Activated T-cell treated with anti-CD3 and anti-CD28 coated beads, Interleukin-2, amount 50 U/mL, for 1 hour (primary cell): Measurements from ENCODE around the gene CLSTN1.
"Not testable (repeated sequence)": the region's sequence is repeated elsewhere in the genome, so short reads cannot be mapped to it uniquely, and the experiment has no call there.

Source experiments
- DNase-seq: peaks from one replicate; pipeline ENCODE4 v3.0.0-alpha.2; 2020

CLSTN1 gene

DNA sequence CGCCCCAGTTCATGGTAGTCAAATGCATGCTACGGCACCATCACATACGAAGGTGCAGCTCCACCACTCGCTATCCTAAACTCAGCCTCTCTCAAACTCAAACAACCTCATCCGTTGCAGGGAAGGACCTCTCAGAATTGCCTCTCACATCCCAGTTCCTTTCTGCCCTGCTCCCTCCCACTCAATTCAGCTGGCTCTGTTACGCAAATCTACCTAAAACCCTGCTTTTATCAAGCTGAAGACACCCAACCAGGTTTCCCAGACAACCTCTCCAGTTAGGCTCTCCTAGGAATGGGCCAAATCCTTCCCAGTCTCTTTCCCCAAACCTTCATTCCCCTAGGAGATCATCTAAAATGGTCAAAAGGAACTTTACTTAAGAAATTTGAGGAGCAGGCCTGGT is 62.9 kb downstream of the CLSTN1 start:
- DNase-seq, result no peak

DNA sequence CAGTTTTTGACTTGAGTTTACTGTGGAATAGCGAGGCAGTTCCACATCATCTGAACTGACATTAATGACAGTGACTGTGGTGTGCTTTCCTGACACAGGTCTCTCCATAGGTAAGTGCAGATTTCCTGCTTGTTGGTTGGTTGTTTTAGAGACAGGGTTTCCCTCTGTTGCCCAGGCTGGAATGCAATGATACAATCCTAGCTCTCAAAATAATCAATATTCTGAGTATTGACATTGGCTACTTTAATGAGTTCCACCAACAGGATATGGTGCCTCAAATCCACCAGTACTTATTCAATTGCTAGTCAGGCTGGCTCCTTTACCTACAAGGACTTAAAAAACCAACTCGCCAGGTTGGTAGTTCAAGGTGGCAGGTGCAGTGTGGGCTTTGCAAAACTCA is 63.8 kb downstream of the CLSTN1 start:
- DNase-seq, result no peak

DNA sequence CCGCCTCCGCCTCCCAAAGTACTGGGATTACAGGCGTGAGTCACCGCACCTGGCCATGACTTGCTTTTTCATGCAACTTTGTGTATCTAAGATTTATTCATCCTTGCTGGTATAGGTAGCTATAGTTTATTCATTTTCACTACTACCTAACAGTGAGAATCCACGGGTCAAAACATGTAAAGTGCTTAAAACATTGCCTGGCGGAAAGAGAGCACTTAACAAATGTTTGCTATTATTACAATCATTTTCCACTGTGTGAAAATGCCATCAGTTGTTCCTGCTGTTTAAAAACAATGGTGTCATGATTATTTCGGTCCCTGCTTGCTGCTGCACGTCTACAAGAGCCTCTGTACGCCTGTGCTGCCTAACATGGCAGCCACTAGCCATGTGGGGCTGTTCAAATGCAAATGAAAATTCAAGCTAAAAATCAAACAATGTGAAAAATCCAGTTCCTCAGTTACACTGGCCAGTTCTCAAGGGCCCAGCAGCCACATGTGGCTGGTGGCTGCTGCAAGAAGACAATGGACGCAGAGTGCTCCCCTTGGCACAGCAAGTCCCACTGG is 65.1 kb downstream of the CLSTN1 start:
- no peak for DNase-seq

DNA sequence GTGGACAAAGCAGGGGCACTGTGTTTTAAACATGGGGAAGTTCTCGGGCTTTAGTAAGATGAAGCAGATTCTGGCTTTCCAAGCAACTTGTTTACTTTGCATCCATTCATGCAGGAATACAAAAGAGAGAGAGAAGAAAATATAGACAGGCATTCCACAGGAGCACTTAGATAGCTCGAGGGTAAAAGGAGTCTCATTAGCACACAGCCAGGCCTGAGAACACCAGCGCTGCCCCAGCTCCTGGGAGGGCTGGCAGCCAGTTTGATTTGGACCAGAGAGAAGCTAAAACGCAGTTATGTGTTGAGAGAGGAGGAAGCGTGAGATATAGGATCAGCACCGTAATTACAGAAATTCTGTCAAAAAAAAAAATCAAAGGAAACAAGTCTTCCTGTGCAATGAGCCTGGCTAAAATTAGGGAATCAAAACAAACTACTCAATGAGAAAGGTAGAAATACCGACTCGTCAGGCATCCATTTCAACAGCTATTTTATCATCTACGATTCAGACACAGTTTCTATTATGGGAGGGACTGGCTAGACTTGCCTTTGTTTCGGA is 68.2 kb downstream of the CLSTN1 start:
- DNase-seq, result no peak

DNA sequence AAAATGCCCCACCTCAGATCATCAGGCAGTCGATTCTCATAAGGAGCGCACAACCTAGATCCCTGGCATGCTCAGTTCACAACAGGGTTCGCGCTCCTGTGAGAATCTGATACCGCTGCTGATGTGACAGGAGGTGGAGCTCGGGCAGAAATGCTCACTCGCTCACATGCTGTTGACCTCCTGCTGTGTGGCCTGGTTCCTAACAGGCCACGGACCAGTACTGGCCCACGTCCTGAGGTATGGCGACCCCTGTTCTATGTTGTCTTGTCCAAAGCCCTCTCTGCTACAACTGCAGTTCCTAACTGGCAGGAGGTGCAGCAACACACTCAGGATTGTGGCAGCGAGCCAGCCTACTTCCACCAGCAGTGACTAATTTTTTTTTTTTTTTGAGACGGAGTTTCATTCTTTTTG is 70.6 kb downstream of the CLSTN1 start:
- DNase-seq, result no peak

DNA sequence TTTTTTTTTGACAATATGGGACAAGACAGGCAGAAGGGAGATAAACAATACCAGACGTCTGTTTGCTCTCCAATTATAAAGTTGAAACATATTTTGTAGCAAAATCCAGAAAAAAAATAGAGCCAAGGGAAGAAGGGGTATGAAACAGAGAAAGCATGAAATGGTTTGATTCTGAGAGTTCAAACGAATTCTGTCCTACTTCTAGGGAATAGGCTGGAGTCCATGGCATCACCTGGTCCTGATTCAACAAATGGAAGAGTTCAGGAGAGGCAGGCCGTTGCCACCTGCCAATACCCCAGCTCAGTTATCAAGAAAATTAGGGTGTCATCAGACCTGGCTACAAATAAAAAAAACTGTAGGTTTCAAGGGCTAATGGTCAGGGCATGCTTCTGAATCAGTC is 71.8 kb downstream of the CLSTN1 start:
- DNase-seq, result no peak

DNA sequence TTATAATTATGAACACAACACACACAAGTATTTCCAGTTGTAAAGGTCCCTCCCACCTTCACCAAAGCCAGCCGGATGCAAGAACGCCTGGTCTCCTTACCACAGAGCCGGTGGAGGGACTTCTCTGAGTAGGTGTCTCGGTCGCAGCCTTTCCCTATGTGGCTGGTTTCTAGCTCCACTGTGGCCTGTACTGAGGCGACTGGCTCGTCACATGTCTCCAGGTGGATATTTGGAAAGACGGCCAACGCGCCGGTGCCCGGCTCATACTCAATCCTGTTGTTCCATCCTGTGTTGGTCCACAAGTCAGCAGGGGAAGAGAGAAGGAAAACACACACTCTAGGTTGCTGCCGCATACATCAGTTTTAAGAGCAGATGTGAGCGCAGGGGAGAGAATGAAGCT is 74.4 kb downstream of the CLSTN1 start:
- DNase-seq, result no peak

DNA sequence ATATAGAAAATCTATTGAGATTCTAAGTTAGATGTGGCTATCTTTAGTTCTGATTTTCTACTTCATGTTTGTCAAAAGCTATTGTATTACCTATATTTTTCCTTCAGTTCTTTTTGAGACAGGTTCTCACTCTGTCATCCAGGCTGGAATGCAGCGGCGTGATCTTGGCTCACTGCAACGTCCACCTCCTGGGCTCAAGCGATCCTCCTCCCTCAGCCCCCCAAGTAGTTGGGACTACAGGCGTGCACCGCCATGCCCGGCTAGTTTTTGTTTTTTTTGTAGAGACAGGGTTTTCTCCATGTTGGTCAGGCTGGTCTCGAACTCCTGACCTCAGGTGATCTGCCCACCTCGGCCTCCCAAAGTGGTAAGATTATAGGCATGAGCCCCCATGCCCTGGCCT is 75.4 kb downstream of the CLSTN1 start:
- DNase-seq, result not testable (repeated sequence)

DNA sequence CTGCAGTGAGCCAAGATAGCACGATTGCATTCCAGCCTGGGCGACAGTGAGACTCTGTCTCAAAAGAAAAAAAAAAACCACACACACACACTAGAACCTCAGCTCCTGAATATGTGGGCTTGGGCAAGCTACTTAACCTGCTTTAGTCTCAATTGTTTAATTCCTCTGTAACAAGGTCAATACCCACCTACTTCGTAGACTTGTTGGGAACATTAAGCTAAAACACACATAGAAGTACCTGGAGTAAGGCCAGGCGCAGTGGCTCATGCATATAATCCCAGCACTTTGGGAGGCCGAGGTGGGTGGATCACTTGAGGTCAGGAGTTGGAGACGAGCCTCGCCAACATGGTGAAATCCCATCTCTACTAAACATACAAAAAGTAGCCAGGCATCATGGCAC is 77.1 kb downstream of the CLSTN1 start:
- no peak for DNase-seq

DNA sequence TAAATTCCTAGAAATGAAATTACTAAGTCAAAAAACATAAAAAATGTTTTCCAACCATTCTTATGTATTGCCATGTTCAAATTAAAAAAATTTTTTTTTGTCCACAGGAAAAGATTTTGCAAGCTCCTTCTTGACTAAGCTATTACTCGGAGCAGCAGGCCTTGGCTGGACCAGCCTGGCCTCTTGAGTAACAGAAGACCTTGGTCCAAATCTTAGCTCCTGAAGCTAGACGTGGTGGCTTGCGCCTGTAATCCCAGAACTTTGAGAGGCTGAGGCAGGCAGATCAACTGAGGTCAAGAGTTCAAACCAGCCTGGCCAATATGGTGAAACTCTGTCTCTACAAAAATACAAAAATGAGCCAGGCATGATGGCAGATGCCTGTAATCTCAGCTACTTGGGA is 77.6 kb downstream of the CLSTN1 start:
- no peak for DNase-seq

DNA sequence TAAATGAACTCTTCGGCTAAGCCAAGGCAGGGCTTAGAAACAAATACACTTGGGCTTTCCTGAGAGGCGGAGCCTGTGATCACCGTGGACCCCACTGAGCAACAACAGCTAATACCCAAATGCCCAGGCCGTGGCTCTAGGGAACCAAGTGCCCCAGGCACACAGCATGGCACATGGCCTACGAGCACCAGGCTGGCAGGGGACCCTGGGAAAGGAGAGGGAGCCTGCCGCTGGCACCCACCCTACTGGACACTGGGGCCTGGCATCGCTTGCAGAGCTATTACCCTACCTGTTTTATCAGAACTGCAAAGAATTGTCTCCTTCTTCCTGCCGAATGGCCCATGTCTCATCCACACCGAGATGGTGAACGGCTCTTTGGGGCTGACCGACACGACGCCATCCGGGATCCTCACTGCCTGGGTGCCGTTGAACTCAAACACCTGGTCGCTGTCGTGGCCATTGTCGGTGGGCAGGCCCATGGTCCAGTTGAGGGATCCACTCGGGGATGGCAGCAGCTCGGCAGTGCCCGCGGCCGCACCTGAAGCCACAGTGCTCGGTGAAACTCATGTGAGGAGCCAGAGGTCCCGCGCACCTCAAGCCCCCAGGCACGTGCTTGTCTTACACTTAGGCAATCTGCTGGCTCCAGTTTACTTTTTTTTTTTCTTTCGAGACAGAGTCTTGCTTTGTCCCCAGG is 79.5 kb downstream of the CLSTN1 start:
- DNase-seq, result no peak

DNA sequence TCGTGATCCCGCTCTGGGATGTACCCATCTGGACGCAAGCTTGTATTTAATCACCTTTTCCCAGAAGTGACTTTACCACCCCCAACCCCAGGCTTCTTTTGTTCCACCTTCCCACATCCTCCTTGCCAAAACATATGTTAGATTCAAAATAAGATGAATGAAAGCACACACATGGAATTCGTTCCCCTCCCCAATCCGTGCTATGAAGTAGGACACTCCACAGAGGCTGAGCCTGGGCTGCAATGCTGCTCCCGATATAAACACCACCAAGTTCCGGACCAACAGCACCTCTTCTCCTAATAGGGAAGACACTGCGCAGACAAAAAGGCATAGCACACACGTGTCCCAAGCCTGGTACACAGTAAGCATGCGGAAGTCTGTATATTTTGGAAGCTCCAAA is 86.1 kb downstream of the CLSTN1 start:
- no peak for DNase-seq

DNA sequence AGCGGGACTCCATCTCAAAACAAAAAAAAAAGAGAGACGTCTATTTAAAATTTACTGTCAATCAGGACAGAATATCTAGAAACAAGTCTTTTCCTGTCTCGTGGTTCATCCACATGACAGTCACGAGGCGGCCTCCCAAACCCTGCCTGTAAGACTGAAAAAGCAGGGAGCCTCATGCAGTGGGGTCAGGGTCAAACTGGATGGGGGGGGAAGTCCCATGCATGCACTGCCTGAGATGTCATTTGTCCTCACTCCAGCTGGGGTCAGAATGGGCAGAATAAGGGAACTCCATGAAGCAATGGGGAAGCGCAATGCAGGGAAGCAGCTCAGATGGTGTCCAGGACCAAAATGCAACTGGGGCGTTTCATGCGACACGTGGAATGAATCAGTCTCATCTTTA is 86.7 kb downstream of the CLSTN1 start:
- no peak for DNase-seq

DNA sequence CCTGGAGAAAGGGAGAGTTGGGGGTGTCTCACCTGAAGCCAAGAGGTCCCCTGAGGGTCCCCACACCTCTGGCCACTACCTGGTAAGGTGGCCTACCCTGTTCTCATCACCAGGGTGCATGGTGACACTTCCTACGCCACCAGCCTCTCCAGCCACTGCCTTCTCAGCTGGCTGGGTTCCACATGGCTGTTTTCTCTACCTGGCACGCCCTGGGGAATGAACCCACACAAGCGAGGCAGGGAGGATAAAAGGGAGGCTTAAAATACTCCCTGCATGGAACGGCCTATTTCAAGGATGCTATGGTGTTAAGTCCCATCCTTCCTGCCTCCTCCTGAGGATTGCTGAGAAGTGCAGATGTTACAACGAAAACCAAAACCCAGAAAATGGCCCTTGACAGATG is 87.5 kb downstream of the CLSTN1 start:
- DNase-seq, result no peak

DNA sequence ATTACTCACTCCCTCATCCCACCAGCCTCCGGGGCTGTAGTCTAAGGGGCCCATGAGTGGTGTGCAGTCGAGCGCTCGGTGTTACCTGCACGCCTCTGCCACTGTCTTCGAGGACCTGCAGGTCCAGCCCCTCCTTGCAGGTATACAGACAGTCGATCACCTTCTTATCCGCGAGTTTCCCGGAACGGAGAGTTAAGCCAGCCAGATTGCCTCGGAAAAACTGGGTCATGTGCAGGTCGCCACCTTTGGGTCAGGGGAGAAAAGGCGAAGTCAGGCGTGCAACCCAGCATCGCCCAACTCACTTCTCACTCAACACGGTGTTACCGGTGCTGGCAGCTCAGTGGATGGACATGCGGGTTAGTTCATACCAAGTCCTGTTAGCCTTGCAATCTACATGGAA is 88.0 kb downstream of the CLSTN1 start:
- DNase-seq, result no peak

DNA sequence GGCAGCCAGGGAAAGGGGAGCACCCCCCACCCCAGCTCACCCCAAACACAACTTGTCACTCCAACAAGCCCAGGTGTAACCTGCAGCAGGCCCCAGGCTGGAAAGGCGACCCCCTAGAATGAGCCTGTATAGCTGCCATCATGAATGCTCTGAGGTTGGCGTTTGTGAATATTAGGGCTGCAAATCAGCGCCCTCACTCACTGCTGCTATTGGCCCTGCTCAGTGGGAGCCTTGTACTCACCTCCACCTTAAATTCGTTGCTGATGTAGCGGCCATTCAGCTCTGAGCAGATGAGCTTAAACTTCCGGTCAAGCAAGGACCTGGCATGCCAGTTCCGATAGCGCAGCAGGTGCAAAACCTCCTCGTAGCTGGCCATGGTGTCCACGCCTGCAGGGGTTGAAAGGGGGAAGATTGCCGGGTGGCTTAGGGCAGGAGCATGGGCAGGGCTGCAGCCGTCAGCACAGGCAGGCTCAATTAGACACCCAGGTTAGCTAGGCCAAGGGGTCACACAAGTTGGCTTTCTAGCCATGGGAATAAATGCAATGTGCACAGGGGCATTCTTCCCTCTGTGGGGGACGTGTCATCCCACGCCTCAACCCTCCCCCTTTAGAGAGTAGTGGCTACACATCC is 90.5 kb downstream of the CLSTN1 start:
- DNase-seq, result no peak

DNA sequence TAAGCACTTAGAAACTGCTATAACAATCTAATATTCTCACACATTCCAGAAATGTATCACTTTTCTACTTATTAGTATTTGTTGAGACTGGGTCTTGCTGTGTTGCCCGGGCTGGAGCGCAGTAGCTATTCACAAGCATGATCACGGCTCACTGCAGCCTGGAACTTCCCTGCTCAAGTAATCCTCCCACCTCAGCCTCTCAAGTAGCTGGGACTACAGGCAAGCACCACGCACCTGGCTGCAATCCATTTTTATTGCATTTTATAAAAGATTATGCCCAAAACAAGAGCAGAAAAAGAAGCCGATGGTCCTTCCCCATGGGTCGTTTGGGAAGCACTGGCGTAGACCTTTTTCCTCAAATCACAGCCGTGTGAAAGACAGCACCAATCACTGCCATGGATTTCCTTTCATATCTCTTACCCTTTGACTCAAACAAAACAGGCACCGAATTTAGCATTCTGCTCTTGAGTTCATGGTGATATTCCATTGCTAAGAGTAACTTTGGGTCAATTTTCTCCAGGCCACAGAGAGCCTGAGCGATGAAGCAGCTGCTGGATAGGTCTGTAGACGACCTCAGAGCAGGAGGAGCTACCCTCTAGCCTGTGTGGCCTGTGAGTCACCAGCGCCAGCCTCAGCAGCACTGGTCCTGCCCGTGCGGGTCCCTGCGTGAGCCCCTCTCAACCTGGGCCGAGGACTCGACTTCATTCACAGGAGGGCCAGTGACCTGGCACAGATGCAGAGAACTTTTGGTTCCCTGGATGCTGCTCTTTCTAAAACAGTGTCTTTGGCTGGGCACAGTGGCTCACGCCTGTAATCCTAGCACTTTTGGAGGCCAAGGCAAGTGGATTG is 91.4 kb downstream of the CLSTN1 start:
- DNase-seq, result no peak

DNA sequence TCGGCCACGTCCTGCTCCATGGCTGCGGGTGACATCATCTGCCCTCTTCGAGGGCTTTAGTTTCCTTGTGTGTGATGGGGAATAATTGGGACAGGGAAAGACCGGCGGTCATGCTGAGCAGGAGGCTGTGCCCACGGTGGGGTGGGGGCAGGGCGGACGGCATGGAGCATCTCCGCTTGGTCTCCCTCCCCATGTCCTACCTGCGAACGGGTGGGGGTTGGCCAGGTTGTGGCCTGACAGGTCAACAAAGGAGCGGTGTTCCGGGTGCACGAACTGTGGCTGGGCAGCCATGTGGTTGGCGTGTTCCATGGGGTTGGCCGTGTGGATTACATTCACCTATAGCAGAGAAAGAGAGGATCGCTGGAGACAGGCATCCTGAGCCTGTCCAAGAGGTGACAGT is 92.2 kb downstream of the CLSTN1 start:
- no peak for DNase-seq

DNA sequence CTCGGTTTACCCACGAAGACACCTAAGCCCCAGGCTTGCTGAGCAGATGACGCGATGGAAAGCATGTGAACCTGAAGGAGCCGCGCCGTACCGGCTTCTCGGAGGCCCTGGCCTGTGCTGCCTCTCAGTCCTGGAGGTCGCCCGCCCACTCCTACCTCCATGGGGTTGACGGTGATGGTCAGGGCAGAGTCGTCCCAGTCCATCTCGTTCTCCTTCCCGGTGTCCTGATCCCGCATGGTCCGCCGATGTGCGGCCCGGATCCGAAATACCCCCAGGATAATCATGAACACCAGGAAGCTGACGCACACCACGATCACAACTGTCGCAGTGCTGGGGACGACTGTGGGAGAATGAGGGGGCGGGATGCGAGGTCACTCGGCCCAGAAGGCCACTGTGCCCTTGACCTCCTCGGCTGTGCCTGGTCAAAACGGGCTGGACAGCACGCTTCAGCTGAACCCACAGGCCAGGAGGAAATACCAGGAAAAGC is 92.7 kb downstream of the CLSTN1 start:
- no peak for DNase-seq

DNA sequence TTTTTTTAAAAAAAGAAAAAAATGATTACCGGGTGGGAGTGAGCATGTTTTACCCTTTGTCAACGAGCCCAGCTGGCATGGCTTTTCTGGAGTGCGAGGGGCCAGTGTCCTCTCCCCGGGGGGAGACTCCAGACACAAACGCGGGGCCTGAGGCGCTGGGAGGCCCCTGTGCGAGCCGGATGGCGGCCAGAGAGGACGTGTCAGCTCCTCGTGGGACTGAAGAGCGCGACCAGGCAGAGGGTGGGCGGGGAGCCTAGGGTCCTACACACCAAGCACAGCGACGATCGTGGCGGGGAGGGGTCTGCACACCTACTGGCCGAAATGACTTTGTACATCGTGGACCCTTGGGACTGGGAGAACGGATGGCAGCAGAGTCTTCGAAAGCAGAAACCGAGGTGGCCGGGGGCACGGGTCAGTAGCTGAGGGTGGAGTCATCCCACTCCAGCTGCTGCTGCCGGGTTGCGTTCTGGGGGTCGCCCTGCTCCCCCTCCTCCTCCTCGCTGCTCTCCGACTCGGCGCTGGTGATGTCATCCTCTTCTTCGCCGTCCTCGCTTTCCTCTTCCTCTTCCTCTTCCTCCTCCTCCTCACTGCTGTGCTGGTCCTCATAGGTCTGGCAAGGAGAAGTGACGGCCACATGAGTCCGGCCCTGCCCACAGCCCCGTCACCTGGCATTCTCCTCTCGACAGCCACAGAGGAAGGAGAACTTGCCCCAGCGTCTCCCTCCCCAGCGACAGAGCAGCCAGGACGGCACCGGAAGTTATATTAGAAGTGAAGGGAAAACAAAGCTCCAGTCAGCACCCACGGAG is 93.5 kb downstream of the CLSTN1 start:
- DNase-seq, result no peak

DNA sequence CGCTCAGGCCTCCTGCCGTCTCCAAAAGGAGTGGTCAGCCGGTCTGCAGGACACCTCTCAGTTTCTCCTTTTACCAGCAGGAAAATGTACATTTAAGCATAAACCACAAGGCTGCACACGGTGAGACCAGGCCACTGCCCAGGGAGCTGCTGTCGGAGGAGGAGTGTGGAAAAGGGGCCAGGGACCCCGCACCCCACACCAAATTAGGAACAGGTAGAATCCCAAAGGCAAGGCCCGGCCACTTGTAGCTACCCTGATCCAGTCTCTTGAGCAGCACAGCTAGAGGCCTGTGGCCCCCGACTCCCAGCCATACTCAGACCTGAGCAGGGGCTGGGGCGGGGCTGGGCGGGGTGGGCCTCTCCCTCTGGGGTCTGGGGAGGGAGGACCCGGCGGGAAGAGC is 94.2 kb downstream of the CLSTN1 start:
- no peak for DNase-seq
